ENCODE measurements around the gene PTTG2. TPM values are rescaled to one million over a fixed set of nuclear protein-coding genes. Genes with fewer than 3 reads are reported as not detected.

PTTG2 gene
- total RNA-seq, 3 donors from 2014 or later, result 0.77 to 2.5 TPM; not detected in 1

DNA sequence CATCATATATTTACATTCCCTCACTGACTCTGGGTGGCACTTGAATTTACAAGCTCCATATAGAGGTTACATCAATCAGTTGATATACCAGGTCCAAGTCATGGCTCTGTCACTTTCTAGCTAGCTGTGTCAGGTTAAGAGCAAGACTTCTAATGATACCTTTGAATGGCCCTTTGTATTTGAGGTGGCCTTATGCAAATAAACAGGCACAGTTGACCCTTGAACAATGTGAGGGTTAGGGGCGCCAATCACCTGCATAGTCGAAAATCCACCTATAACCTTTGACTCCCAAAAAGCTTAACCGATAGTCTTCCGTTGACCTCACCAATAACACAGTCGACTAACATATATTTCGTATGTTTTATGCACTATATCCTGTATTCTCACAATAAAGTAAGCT, 1.3 kb upstream of the PTTG2 start:
- no peak overlapping the region for H3K4me3 ChIP-seq
- ATAC-seq, result no peak
- no peak for DNase-seq
- TF ChIP-seq CTCF (IDR thresholded peaks at IDR 0.05), result no peak
- H3K9me3 ChIP-seq, result no peaks in the 10 kb centered on the region
- intact Hi-C loops (cut with DNase I, micrococcal nuclease), result no loop called here
- no peaks in the 10 kb centered on the region for H3K4me1 ChIP-seq (ENCODE audit: low read depth)
- H3K36me3 ChIP-seq (ENCODE audit: low read depth), result no peaks in the 10 kb centered on the region

GRCh38 chr4:37960679-37961450, 667 bp downstream of the PTTG2 start:
- TF ChIP-seq CTCF (IDR thresholded peaks at IDR 0.05), result no peak
- intact Hi-C loops (cut with DNase I, micrococcal nuclease), result no loop called here
- ATAC-seq (no peak), DNase-seq (no peak)
- Histone ChIP-seq H3K9me3 (no peaks in the 10 kb centered on the region), H3K36me3 (ENCODE audit: low read depth) (no peaks in the 10 kb centered on the region), H3K4me3 (no peak overlapping the region), H3K4me1 (ENCODE audit: low read depth) (no peaks in the 10 kb centered on the region)

DNA sequence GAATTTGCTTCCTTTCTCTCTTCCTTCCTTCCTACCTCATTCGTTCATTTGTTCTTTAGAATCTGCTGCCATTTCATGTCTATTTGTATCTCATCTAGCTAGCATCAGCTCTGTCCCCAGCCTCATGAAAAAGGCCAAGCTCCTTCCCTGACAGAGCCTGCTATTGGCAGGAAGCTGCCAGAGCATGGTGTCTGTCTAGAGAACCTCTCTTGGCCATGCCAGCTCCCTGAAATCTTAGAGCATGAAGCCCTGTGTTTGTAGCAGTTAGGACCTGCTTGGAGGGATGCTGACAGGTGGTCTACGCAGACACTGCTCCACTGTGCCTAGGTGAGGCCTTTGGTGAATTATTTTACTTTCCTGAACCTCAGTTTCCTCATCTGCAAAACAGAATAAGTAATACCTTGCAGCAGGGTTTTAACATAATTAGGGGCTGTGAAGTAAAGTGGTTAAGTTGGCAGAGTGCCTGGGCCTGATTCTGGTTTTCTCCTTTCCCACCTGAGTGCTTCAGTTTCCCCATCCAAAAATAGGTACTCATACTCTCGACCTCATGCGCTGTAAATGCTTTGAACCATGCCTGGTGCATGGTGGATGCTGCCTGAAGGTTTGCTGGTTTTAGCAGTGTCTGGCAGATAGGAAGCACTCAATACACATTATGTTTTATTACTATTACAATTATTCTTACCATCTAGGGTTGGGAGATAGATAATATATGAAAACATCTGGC, 4.7 kb downstream of the PTTG2 start:
- no peak for ATAC-seq
- intact Hi-C loops (cut with DNase I, micrococcal nuclease), result no loop called here
- DNase-seq, result no peak
- TF ChIP-seq CTCF (IDR thresholded peaks at IDR 0.05), result no peak
- Histone ChIP-seq H3K36me3 (ENCODE audit: low read depth) (no peaks in the 10 kb centered on the region), H3K9me3 (no peaks in the 10 kb centered on the region), H3K4me3 (no peak overlapping the region), H3K4me1 (ENCODE audit: low read depth) (no peaks in the 10 kb centered on the region)

- peaks cover 5% of the 10 kb centered on the region for H3K4me1 ChIP-seq (ENCODE audit: low read depth)
- H3K36me3 ChIP-seq (ENCODE audit: low read depth), result no peaks in the 10 kb centered on the region
- H3K9me3 ChIP-seq, result no peaks in the 10 kb centered on the region
- TF ChIP-seq CTCF (IDR thresholded peaks at IDR 0.05), result no peak
- DNase-seq, result no peak
- no peak for ATAC-seq
- intact Hi-C loops (cut with DNase I, micrococcal nuclease), result no loop called here
- no peak overlapping the region for H3K4me3 ChIP-seq
Observed at GRCh38 chr4:37966044-37966443, 5.8 kb downstream of the PTTG2 start.

DNA sequence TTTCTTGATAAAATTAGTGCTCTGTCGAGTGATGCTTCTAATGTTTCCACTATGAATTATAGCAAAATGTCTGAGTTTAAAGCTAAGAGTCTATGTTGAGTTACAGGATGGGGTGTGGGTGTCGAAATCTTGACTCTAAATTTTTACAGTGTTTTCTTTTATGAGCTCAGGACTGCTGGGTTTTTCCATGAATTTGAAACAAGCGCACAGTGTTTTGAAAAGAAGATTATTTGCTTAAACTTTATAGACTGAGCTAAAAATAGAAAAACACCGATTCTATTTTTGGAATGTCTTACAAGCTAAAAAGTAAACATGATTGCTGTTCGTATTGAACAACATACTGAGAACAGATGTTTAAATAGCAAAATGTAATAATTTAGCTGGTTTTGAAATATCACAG, 7.5 kb downstream of the PTTG2 start:
- intact Hi-C loops (cut with DNase I, micrococcal nuclease), result no loop called here
- H3K4me1 ChIP-seq (ENCODE audit: low read depth), result peaks cover 5% of the 10 kb centered on the region

More for the DNA sequence above, 7.5 kb downstream of the PTTG2 start:
- DNase-seq, result no peak
- Histone ChIP-seq H3K36me3 (ENCODE audit: low read depth) (no peaks in the 10 kb centered on the region), H3K9me3 (no peaks in the 10 kb centered on the region), H3K4me3 (no peak overlapping the region)
- no peak for ATAC-seq
- no peak for TF ChIP-seq CTCF (IDR thresholded peaks at IDR 0.05)
